GM12878 (cell line): ENCODE data around the gene RASAL2. TPM values are rescaled to one million over a fixed set of nuclear protein-coding genes. Genes with fewer than 3 reads are reported as not detected.
A peak's percentile ranks its signal among the peaks of the same experiment; 100 is the strongest.

ENCODE experiments used
- DPF2 ChIP-seq: fragments of 450-650 bp; IDR thresholded peaks from 2 replicates; pipeline ENCODE4 v1.6.1; 2017; ENCODE audit warnings: mild to moderate bottlenecking
- EGR1 ChIP-seq, 2 experiments: IDR thresholded peaks; 1 replicate in 1 of 2; 2 replicates in 1 of 2; pipeline ENCODE4 v1.6.1; 2011 to 2012; ENCODE audit warnings: low read depth in 2 of 2, low read length in 2 of 2, borderline replicate concordance in 1 of 2, mild to moderate bottlenecking in 1 of 2, moderate library complexity in 1 of 2
- JUND ChIP-seq: IDR thresholded peaks from 2 replicates; pipeline ENCODE4 v1.6.1; 2012; ENCODE audit warnings: low read depth, mild to moderate bottlenecking, low read length, improper control_type of control experiment, moderate library complexity
- MEF2B ChIP-seq: fragments of 450-650 bp; IDR thresholded peaks from 2 replicates; pipeline ENCODE4 v1.6.1; 2018; ENCODE audit warnings: mild to moderate bottlenecking, moderate library complexity; ENCODE audit not compliant: partially characterized antibody, poor library complexity, severe bottlenecking
- MTA2 ChIP-seq: fragments of 450-650 bp; IDR thresholded peaks from 2 replicates; pipeline ENCODE4 v1.6.1; 2016; ENCODE audit warnings: low read depth, mild to moderate bottlenecking, moderate library complexity
- MTA3 ChIP-seq: IDR thresholded peaks from 2 replicates; pipeline ENCODE4 v1.6.1; 2012; ENCODE audit warnings: low read length, inconsistent platforms, borderline replicate concordance
- NR2C1 ChIP-seq: fragments of 450-650 bp; IDR thresholded peaks from 2 replicates; pipeline ENCODE4 v1.6.1; 2017; ENCODE audit warnings: antibody characterized with exemption, mild to moderate bottlenecking, moderate library complexity
- POLR2AphosphoS5 ChIP-seq: IDR thresholded peaks from 2 replicates; pipeline ENCODE4 v1.6.1; 2011; ENCODE audit warnings: mild to moderate bottlenecking, low read length, inconsistent platforms
- RCOR1 ChIP-seq: conservative IDR thresholded peaks from 2 replicates; pipeline ENCODE4 v1.6.1; 2012; ENCODE audit warnings: low read depth, low read length, improper control_type of control experiment
- RELB ChIP-seq: fragments of 450-650 bp; IDR thresholded peaks from 2 replicates; pipeline ENCODE4 v1.6.1; 2017; ENCODE audit warnings: low read depth, mild to moderate bottlenecking, moderate library complexity
- SMC3 ChIP-seq: IDR thresholded peaks from 2 replicates; pipeline ENCODE4 v1.6.1; 2011; ENCODE audit warnings: low read length, improper control_type of control experiment, borderline replicate concordance
- SREBF2 ChIP-seq: IDR thresholded peaks from 2 replicates; pipeline ENCODE4 v1.6.1; 2012; ENCODE audit warnings: mild to moderate bottlenecking, low read length
- TBL1XR1 ChIP-seq: IDR thresholded peaks from 2 replicates; pipeline ENCODE4 v1.6.1; 2012; ENCODE audit warnings: low read depth, low read length, improper control_type of control experiment
- TCF3 ChIP-seq: IDR thresholded peaks from 2 replicates; pipeline ENCODE4 v1.6.1; 2012; ENCODE audit warnings: low read depth, mild to moderate bottlenecking, low read length, borderline replicate concordance; ENCODE audit not compliant: insufficient read depth
- ZNF274 ChIP-seq: IDR thresholded peaks from one replicate; pipeline ENCODE4 v1.8.0; 2011; ENCODE audit not compliant: insufficient read length, insufficient read depth
- ZNF622 ChIP-seq: fragments of 450-650 bp; IDR thresholded peaks from 2 replicates; pipeline ENCODE4 v1.6.1; 2017; ENCODE audit warnings: mild to moderate bottlenecking, inconsistent platforms
- polyA plus RNA-seq, 11 experiments: library from polyadenylated mRNA; depleted of rRNA in 4 of 11; unstranded in 6 of 11; stranded (reverse) in 5 of 11; fragments of >200 nt; fragmentation: Nextera tagmentation in 4 of 11; fragmentation: Illumina TruSeq in 1 of 11; extraction: Ambion mirVana in 4 of 11; extraction: Trizol in 1 of 11; gene quantifications; 1 replicate in 1 of 11; 2 replicates in 10 of 11; pipeline versions ENCODE4 v1.2.1 to v1.2.3, GENCODE V29; 2011 to 2016; ENCODE audit warnings: inconsistent platforms in 2 of 11, missing spikeins in 2 of 11, low read depth in 1 of 11
- total RNA-seq, 4 experiments: library from RNA; depleted of rRNA in 3 of 4; stranded (reverse); fragments of >200 nt in 3 of 4; fragmentation: Illumina TruSeq in 1 of 4; extraction: Trizol in 1 of 4; gene quantifications; 2 replicates each; pipeline versions ENCODE4 v1.2.1 to v1.2.3, GENCODE V29; 2013 to 2021
- TF ChIP-seq, protein P1 (sequence below): IDR thresholded peaks from 2 replicates; pipeline ENCODE4 v1.6.1; 2012; ENCODE audit warnings: improper control_type of control experiment, low read depth, low read length; ENCODE audit not compliant: insufficient replicate concordance
- TF ChIP-seq, protein P2 (sequence below): IDR thresholded peaks from 2 replicates; pipeline ENCODE4 v1.6.1; 2011; ENCODE audit warnings: low read depth, mild to moderate bottlenecking, low read length, moderate library complexity, borderline replicate concordance; ENCODE audit errors: extremely low read depth
- TF ChIP-seq, protein P3 (sequence below): fragments of 450-650 bp; IDR thresholded peaks from 2 replicates; pipeline ENCODE4 v1.6.1; 2017; ENCODE audit warnings: mild to moderate bottlenecking
- TF ChIP-seq, protein P4 (sequence below): fragments of 450-650 bp; IDR thresholded peaks from 2 replicates; pipeline ENCODE4 v1.6.1; 2014; ENCODE audit warnings: mild to moderate bottlenecking

The RASAL2 gene
- total and polyA plus RNA-seq, 10 of the 15 experiments (the other 5 are each of a cell fraction or from before 2014, with no cell fraction given), result 0.02 to 6.9 (median 0.17) TPM; not detected in 1

DNA sequence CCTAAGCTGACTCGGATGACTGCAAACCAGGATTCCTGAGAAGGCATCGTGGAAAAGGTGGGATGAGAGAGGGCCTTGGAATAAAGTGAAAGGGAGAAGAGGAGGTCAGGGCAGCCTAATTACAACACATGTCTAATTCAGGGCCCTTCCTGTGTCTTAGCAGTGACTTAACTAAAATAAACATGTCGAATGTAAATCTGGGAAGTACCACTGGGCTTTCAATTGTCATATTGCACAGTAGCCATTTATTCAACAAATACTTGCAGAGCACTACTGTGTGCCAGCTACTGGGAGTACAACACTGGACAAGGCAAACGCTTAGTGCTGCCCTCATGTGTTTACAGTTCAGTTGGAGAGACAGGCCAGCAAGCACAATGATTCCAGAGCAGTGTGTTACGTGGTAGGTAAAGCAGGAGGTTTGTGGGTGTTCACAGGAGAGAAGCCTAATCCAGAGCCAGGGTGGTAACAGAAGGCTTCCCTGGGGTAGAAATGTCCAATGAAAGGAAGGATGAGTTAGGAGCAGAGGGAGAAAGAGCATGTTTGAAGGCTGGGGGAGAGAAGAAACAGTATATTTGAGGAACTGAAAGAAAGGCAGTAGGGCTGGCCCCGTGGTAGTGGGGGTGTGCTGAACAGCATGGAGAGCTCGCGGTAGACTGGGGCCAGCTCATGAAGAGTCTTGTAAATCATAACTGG, 38.0 kb upstream of the RASAL2 start (continued):
- TF ChIP-seq MTA2 (peak; percentile 61; the same call in 1 of the 2 replicates), TCF3 (no peak), ZNF622 (no peak), SREBF2 (no peak), RCOR1 (no peak), TBL1XR1 (no peak), DPF2 (peak; percentile 92), POLR2AphosphoS5 (no peak), ZNF274 (no peak), NR2C1 (no peak), SMC3 (no peak; the same call in 1 of the 2 replicates), EGR1 (IDR thresholded peaks at IDR 0.05; ENCODE audit: borderline replicate concordance in 1 of 2, low read depth in 2 of 2, low read length in 2 of 2) (no peak), MTA3 (0 out of 2 replicates have a peak, but pooled peaks have one; percentile 42), MEF2B (no peak), JUND (no peak), RELB (peak; percentile 78; the same call in 1 of the 2 replicates)
- TF ChIP-seq, protein P1, sequence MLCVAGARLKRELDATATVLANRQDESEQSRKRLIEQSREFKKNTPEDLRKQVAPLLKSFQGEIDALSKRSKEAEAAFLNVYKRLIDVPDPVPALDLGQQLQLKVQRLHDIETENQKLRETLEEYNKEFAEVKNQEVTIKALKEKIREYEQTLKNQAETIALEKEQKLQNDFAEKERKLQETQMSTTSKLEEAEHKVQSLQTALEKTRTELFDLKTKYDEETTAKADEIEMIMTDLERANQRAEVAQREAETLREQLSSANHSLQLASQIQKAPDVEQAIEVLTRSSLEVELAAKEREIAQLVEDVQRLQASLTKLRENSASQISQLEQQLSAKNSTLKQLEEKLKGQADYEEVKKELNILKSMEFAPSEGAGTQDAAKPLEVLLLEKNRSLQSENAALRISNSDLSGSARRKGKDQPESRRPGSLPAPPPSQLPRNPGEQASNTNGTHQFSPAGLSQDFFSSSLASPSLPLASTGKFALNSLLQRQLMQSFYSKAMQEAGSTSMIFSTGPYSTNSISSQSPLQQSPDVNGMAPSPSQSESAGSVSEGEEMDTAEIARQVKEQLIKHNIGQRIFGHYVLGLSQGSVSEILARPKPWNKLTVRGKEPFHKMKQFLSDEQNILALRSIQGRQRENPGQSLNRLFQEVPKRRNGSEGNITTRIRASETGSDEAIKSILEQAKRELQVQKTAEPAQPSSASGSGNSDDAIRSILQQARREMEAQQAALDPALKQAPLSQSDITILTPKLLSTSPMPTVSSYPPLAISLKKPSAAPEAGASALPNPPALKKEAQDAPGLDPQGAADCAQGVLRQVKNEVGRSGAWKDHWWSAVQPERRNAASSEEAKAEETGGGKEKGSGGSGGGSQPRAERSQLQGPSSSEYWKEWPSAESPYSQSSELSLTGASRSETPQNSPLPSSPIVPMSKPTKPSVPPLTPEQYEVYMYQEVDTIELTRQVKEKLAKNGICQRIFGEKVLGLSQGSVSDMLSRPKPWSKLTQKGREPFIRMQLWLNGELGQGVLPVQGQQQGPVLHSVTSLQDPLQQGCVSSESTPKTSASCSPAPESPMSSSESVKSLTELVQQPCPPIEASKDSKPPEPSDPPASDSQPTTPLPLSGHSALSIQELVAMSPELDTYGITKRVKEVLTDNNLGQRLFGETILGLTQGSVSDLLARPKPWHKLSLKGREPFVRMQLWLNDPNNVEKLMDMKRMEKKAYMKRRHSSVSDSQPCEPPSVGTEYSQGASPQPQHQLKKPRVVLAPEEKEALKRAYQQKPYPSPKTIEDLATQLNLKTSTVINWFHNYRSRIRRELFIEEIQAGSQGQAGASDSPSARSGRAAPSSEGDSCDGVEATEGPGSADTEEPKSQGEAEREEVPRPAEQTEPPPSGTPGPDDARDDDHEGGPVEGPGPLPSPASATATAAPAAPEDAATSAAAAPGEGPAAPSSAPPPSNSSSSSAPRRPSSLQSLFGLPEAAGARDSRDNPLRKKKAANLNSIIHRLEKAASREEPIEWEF, result no peak
- TF ChIP-seq, protein P2, sequence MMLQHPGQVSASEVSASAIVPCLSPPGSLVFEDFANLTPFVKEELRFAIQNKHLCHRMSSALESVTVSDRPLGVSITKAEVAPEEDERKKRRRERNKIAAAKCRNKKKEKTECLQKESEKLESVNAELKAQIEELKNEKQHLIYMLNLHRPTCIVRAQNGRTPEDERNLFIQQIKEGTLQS, result no peak
- TF ChIP-seq, protein P3, sequence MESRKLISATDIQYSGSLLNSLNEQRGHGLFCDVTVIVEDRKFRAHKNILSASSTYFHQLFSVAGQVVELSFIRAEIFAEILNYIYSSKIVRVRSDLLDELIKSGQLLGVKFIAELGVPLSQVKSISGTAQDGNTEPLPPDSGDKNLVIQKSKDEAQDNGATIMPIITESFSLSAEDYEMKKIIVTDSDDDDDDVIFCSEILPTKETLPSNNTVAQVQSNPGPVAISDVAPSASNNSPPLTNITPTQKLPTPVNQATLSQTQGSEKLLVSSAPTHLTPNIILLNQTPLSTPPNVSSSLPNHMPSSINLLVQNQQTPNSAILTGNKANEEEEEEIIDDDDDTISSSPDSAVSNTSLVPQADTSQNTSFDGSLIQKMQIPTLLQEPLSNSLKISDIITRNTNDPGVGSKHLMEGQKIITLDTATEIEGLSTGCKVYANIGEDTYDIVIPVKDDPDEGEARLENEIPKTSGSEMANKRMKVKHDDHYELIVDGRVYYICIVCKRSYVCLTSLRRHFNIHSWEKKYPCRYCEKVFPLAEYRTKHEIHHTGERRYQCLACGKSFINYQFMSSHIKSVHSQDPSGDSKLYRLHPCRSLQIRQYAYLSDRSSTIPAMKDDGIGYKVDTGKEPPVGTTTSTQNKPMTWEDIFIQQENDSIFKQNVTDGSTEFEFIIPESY, result no peak
- TF ChIP-seq, protein P4, sequence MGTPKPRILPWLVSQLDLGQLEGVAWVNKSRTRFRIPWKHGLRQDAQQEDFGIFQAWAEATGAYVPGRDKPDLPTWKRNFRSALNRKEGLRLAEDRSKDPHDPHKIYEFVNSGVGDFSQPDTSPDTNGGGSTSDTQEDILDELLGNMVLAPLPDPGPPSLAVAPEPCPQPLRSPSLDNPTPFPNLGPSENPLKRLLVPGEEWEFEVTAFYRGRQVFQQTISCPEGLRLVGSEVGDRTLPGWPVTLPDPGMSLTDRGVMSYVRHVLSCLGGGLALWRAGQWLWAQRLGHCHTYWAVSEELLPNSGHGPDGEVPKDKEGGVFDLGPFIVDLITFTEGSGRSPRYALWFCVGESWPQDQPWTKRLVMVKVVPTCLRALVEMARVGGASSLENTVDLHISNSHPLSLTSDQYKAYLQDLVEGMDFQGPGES, result no peak
